Common myeloid progenitor, CD34-positive (primary cell): ENCODE data around the gene EXOC3L1.
A peak's percentile ranks its signal among the peaks of the same experiment; 100 is the strongest.

Source experiments
- CTCF ChIA-PET: fragments of 350-600 bp; sonication (Branson Sonifier 250); formaldehyde crosslinking; loops from one replicate; lab custom pipeline; 2021; ENCODE audit warnings: antibody characterized with exemption; lab: Charles Lee
- POLR2A ChIA-PET: fragments of 350-600 bp; sonication (Branson Sonifier 250); formaldehyde crosslinking; loops from one replicate; lab custom pipeline; 2021; ENCODE audit warnings: antibody characterized with exemption; lab: Charles Lee
- DNase-seq, 3 donors: peaks; one replicate each; pipeline versions ENCODE4 v3.0.0 to v3.0.0-alpha.2; 2013
- H3K27ac ChIP-seq, 2 experiments: 1 replicate in 1 of 2; 2 replicates in 1 of 2; pipeline ENCODE4 v1.7.0; 2013; ENCODE audit warnings: inconsistent platforms in 2 of 2, low read length in 2 of 2, mild to moderate bottlenecking in 2 of 2, low read depth in 1 of 2, moderate library complexity in 1 of 2; ENCODE audit not compliant: severe bottlenecking in 2 of 2, insufficient read depth in 1 of 2, poor library complexity in 1 of 2
- H3K27me3 ChIP-seq, 5 experiments: replicated peaks in 2 of 5; 1 replicate in 3 of 5; 2 replicates in 2 of 5; pipeline versions ENCODE4 v1.6.1 to v1.7.0; 2013; ENCODE audit warnings: low read length in 4 of 5, mild to moderate bottlenecking in 2 of 5, moderate library complexity in 2 of 5, inconsistent platforms in 1 of 5; ENCODE audit not compliant: insufficient read depth in 5 of 5, control insufficient read depth in 4 of 5
- H3K36me3 ChIP-seq, 4 experiments: 1 replicate in 2 of 4; 2 replicates in 2 of 4; pipeline versions ENCODE4 v1.6.1 to v1.7.0; 2013; ENCODE audit warnings: low read length in 3 of 4, control low read depth in 1 of 4, mild to moderate bottlenecking in 1 of 4; ENCODE audit not compliant: control insufficient read depth in 4 of 4, insufficient read depth in 4 of 4
- H3K4me1 ChIP-seq, 4 experiments: 1 replicate in 3 of 4; 2 replicates in 1 of 4; pipeline versions ENCODE4 v1.6.1 to v1.7.1; 2013; ENCODE audit warnings: low read length in 3 of 4, mild to moderate bottlenecking in 3 of 4, control low read depth in 1 of 4, inconsistent platforms in 1 of 4, moderate library complexity in 1 of 4; ENCODE audit not compliant: control insufficient read depth in 4 of 4, insufficient read depth in 4 of 4; ENCODE audit errors: control extremely low read depth in 1 of 4
- H3K4me3 ChIP-seq, 7 experiments: 1 replicate in 4 of 7; 2 replicates in 3 of 7; pipeline versions ENCODE4 v1.5.1 to v1.7.0; 2013; ENCODE audit warnings: mild to moderate bottlenecking in 7 of 7, low read length in 6 of 7, moderate library complexity in 6 of 7, inconsistent platforms in 2 of 7, low read depth in 2 of 7, control low read depth in 1 of 7; ENCODE audit not compliant: insufficient read depth in 4 of 7, control insufficient read depth in 1 of 7; ENCODE audit errors: extremely low read depth in 1 of 7
- H3K9me3 ChIP-seq, 5 experiments: 1 replicate in 4 of 5; 2 replicates in 1 of 5; pipeline versions ENCODE4 v1.6.1 to v1.7.1; 2013; ENCODE audit warnings: low read length in 4 of 5, mild to moderate bottlenecking in 2 of 5, inconsistent platforms in 1 of 5, low read depth in 1 of 5, moderate library complexity in 1 of 5; ENCODE audit not compliant: control insufficient read depth in 4 of 5, insufficient read depth in 2 of 5; ENCODE audit errors: control extremely low read depth in 1 of 5
- WGBS: methylation state at CpG from one replicate; pipeline ENCODE4 v1.1.5; 2013; ENCODE audit not compliant: insufficient coverage; 5-methylcytosine and 5-hydroxymethylcytosine counted together

EXOC3L1 gene

GRCh38 chr16:67187175-67187890 lies 2.6 kb downstream of the EXOC3L1 start:
- Histone ChIP-seq H3K27ac (no peak overlapping the region), H3K4me3 (no peak overlapping the region), H3K27me3 (peaks cover 0 to 14% (median 6%) of the 10 kb centered on the region in 5 experiments), H3K9me3 (no peaks in the 10 kb centered on the region), H3K4me1 (peaks cover 0 to 34% (median 28%) of the 10 kb centered on the region in 4 experiments), H3K36me3 (no peaks in the 10 kb centered on the region)
- no peak for DNase-seq
- CTCF ChIA-PET: interaction anchor here (1.0 to 3.4 kb wide), 8 partner anchors 11 to 235 kb away, joined by 3 to 22 read pairs (median 6); partner anchors contain the start of gene ELMO3
- POLR2A ChIA-PET: no interaction called here
- WGBS: 92% methylated on average over 23 of the region's 26 CpGs

DNA sequence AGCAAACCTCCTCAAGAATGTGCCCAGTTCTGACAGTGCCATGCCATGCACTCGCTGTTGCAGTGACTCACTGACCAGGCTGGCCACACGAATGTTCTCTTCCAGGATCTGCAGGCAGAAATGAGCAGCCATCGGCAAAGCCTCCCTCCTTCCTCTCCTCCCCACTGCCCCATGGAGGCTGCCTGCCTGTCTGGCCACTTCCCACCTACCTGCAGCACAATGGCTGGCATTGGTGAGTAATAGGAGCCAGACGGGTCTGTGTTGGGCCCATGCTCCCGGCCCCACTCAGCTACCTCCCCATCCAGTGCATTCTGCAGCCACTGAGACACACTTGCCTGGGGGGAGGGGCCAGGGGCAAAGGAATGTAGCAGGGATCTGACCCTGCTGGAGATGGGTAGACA lies 3.4 kb downstream of the EXOC3L1 start:
- POLR2A ChIA-PET: no interaction called here
- Histone ChIP-seq H3K27me3 (peaks cover 0 to 14% (median 6%) of the 10 kb centered on the region in 5 experiments), H3K36me3 (no peaks in the 10 kb centered on the region), H3K9me3 (no peaks in the 10 kb centered on the region), H3K4me1 (peaks cover 0 to 28% (median 25%) of the 10 kb centered on the region in 4 experiments), H3K4me3 (no peak overlapping the region), H3K27ac (no peak overlapping the region)
- 87% methylated on average over 4 of the region's 5 CpGs for WGBS
- DNase-seq: no peak
- CTCF ChIA-PET: interaction anchor here (1.0 to 3.4 kb wide), 6 partner anchors 11 to 235 kb away, joined by 3 to 22 read pairs (median 6); partner anchors contain the start of gene ELMO3

GRCh38 chr16:67185651-67186134 lies 4.2 kb downstream of the EXOC3L1 start:
- no peaks in the 10 kb centered on the region for H3K9me3 ChIP-seq
- H3K27me3 ChIP-seq: peaks cover 0 to 14% (median 6%) of the 10 kb centered on the region in 5 experiments
- H3K4me3 ChIP-seq: peak overlapping the region in 1 of 7 experiments; percentile 17
- H3K4me1 ChIP-seq: peaks cover 0 to 25% (median 23%) of the 10 kb centered on the region in 4 experiments
- ChIA-PET CTCF (interaction anchor here (0.6 to 3.4 kb wide), 29 partner anchors 8 to 233 kb away, joined by 3 to 22 read pairs (median 4); partner anchors contain the start of genes ELMO3, FBXL8, HSF4 and NOL3), POLR2A (no interaction called here)
- H3K27ac ChIP-seq: no peak overlapping the region
- DNase-seq: no peak
- no peaks in the 10 kb centered on the region for H3K36me3 ChIP-seq
- 2% methylated on average over 4 of the region's 12 CpGs for WGBS

GRCh38 chr16:67184995-67185650 lies 4.8 kb downstream of the EXOC3L1 start:
- DNase-seq: peak; percentile 79 to 89 (median 87)
- no peaks in the 10 kb centered on the region for H3K36me3 ChIP-seq
- H3K4me1 ChIP-seq: peaks cover 0 to 25% (median 23%) of the 10 kb centered on the region in 4 experiments
- peak overlapping the region in 1 of 7 experiments; percentile 81 for H3K4me3 ChIP-seq
- no peaks in the 10 kb centered on the region for H3K9me3 ChIP-seq
- no peak overlapping the region for H3K27ac ChIP-seq
- H3K27me3 ChIP-seq: peaks cover 0 to 14% (median 6%) of the 10 kb centered on the region in 5 experiments
- CTCF ChIA-PET: interaction anchor here (0.6 to 3.4 kb wide), 33 partner anchors 9 to 233 kb away, joined by 3 to 22 read pairs (median 4); partner anchors contain the start of genes ELMO3, FBXL8, HSF4 and NOL3
- 13% methylated on average over 34 of the region's 43 CpGs for WGBS
- POLR2A ChIA-PET: interaction anchor here (0.6 kb wide), 1 partner anchor 69 kb away, joined by 3 read pairs; no protein-coding TSS in a partner anchor

GRCh38 chr16:67184453-67184994 lies 5.4 kb downstream of the EXOC3L1 start:
- Histone ChIP-seq H3K27me3 (peaks cover 0 to 14% (median 6%) of the 10 kb centered on the region in 5 experiments), H3K9me3 (no peaks in the 10 kb centered on the region), H3K4me1 (peaks cover 0 to 25% (median 23%) of the 10 kb centered on the region in 4 experiments), H3K36me3 (no peaks in the 10 kb centered on the region), H3K4me3 (peak overlapping the region; percentile 72 to 94 (median 81)), H3K27ac (no peak overlapping the region)
- 9% methylated on average over 54 of the region's 59 CpGs for WGBS
- ChIA-PET POLR2A (interaction anchor here (0.6 kb wide), 1 partner anchor 68 kb away, joined by 3 read pairs; no protein-coding TSS in a partner anchor), CTCF (interaction anchor here (0.5 to 3.4 kb wide), 29 partner anchors 9 to 631 kb away, joined by 3 to 22 read pairs (median 4); partner anchors contain the start of genes ELMO3, FBXL8, HSF4 and NOL3)
- no peak for DNase-seq

- Histone ChIP-seq H3K4me3 (peak within 1 kb of the TSS; percentile 72 to 94 (median 81)), H3K9me3 (no peaks in the 10 kb centered on the region), H3K4me1 (peaks cover 0 to 25% (median 23%) of the 10 kb centered on the region in 4 experiments), H3K27me3 (peaks cover 0 to 16% (median 8%) of the 10 kb centered on the region in 5 experiments), H3K27ac (peak within 1 kb of the TSS; percentile 88 to 96), H3K36me3 (no peaks in the 10 kb centered on the region)
- ChIA-PET POLR2A (no interaction called here), CTCF (interaction anchor here (0.5 to 2.1 kb wide), 16 partner anchors 9 to 632 kb away, joined by 3 to 21 read pairs (median 6); partner anchors contain the start of genes FBXL8, HSF4 and TRADD)
- DNase-seq: peak; percentile 97 to 98 (median 98)
- WGBS: 0% methylated on average over 72 of the region's 77 CpGs
These were observed 6.1 kb downstream of the EXOC3L1 start, which contains the start of gene MATCAP1 for GRCh38 chr16:67183627-67184452. TSS of gene MATCAP1 (minus strand) at chr16:67183963. CDS start at chr16:67180610, 3,353 bp downstream.
